GM23248 (cell line): ENCODE data around the gene PARP9.

Source experiments
- EZH2 ChIP-seq: fragments of 200-600 bp; sonication (generic); IDR thresholded peaks from 2 replicates; pipeline ENCODE4 v1.6.1; 2018; ENCODE audit warnings: antibody characterized with exemption, mild to moderate bottlenecking; ENCODE audit not compliant: insufficient read depth, poor library complexity, severe bottlenecking
- EZH2phosphoT487 ChIP-seq: fragments of 200-600 bp; sonication (generic); IDR thresholded peaks from 2 replicates; pipeline ENCODE4 v1.6.1; 2018; ENCODE audit warnings: antibody characterized with exemption, moderate library complexity, mild to moderate bottlenecking, low read depth; ENCODE audit not compliant: insufficient read depth

- TF ChIP-seq EZH2 (no peak), EZH2phosphoT487 (no peak)
These were observed 49.7 kb downstream of the PARP9 start, which contains the start of gene KPNA1 for GRCh38 chr3:122514123-122515019.
